T-cell (primary cell): ENCODE measurements around the gene PLEKHG5. TPM values are rescaled to one million over a fixed set of nuclear protein-coding genes. Genes with fewer than 3 reads are reported as not detected.
"Not testable (repeated sequence)": the region's sequence is repeated elsewhere in the genome, so short reads cannot be mapped to it uniquely, and the experiment has no call there.

Experiments used
- ATAC-seq, 4 experiments: fragments of 200-7000 bp in 3 of 4; fragments of 150-1000 bp in 1 of 4; cut with Tn5 transposase; replicated peaks in 1 of 4; 1 replicate in 3 of 4; 2 replicates in 1 of 4; pipeline ENCODE4 v1.10.0; 2021; ENCODE audit warnings: moderate library complexity in 3 of 4, mild to moderate bottlenecking in 2 of 4, moderate number of reproducible peaks in 1 of 4
- CTCF ChIA-PET, 2 donors: fragments of 300-600 bp; sonication (Branson Sonifier 250); formaldehyde crosslinking; loops; one replicate each; lab custom pipeline; 2022; ENCODE audit warnings: antibody characterized with exemption in 2 of 2; lab: Charles Lee
- POLR2A ChIA-PET, 2 donors: fragments of 300-600 bp; sonication (Branson Sonifier 250); formaldehyde crosslinking; loops; one replicate each; lab custom pipeline; 2022; ENCODE audit warnings: antibody characterized with exemption in 2 of 2; lab: Charles Lee
- DNase-seq, 35 experiments: peaks; one replicate each; pipeline versions ENCODE4 v3.0.0 to v3.0.0-alpha.2; 2013 to 2023
- H3K27ac ChIP-seq: one replicate; pipeline ENCODE4 v1.5.1; 2013; ENCODE audit warnings: low read length
- H3K27me3 ChIP-seq, 2 experiments: replicated peaks in 1 of 2; 1 replicate in 1 of 2; 2 replicates in 1 of 2; pipeline versions ENCODE4 v1.6.1 to v1.7.0; 2013; ENCODE audit warnings: low read length in 1 of 2, mixed read lengths in 1 of 2; ENCODE audit not compliant: control insufficient read depth in 2 of 2, insufficient read depth in 2 of 2; ENCODE audit errors: extremely low read depth in 1 of 2
- H3K36me3 ChIP-seq, 2 donors: 1 replicate in 1 of 2; 2 replicates in 1 of 2; pipeline versions ENCODE4 v1.6.1 to v1.7.0; 2013; ENCODE audit warnings: low read length in 1 of 2; ENCODE audit not compliant: control insufficient read depth in 2 of 2, insufficient read depth in 1 of 2; ENCODE audit errors: extremely low read depth in 1 of 2
- H3K4me1 ChIP-seq, 2 experiments: 1 replicate in 1 of 2; 2 replicates in 1 of 2; pipeline versions ENCODE4 v1.6.1 to v1.7.0; 2013; ENCODE audit warnings: low read length in 2 of 2, mixed read lengths in 1 of 2; ENCODE audit not compliant: insufficient read depth in 2 of 2, control insufficient read depth in 1 of 2; ENCODE audit errors: extremely low read depth in 1 of 2
- H3K4me3 ChIP-seq, 2 donors: 1 replicate in 1 of 2; 2 replicates in 1 of 2; pipeline versions ENCODE4 v1.5.1 to v1.7.0; 2013; ENCODE audit warnings: mild to moderate bottlenecking in 2 of 2, low read length in 1 of 2, moderate library complexity in 1 of 2; ENCODE audit not compliant: control insufficient read depth in 1 of 2; ENCODE audit errors: extremely low read depth in 1 of 2
- H3K9me3 ChIP-seq: 2 replicates; pipeline ENCODE4 v1.7.0; 2013
- H3K27ac Mint-ChIP-seq, 2 donors: one replicate each; pipeline ENCODE4 v1.8.0; 2020 to 2021; ENCODE audit warnings: mild to moderate bottlenecking in 2 of 2, mixed read lengths in 2 of 2
- H3K27me3 Mint-ChIP-seq, 2 donors: one replicate each; pipeline ENCODE4 v1.8.0; 2021 to 2022; ENCODE audit warnings: mixed read lengths in 2 of 2
- H3K36me3 Mint-ChIP-seq: one replicate; pipeline ENCODE4 v1.8.0; 2021; ENCODE audit warnings: mixed read lengths
- H3K4me1 Mint-ChIP-seq, 3 donors: one replicate each; pipeline ENCODE4 v1.8.0; 2020 to 2022; ENCODE audit warnings: mixed read lengths in 3 of 3, mild to moderate bottlenecking in 1 of 3
- H3K4me3 Mint-ChIP-seq, 3 donors: one replicate each; pipeline ENCODE4 v1.8.0; 2020 to 2022; ENCODE audit warnings: mild to moderate bottlenecking in 3 of 3, mixed read lengths in 3 of 3, moderate library complexity in 3 of 3
- H3K9me3 Mint-ChIP-seq, 3 donors: one replicate each; pipeline ENCODE4 v1.8.0; 2020 to 2022; ENCODE audit warnings: mixed read lengths in 3 of 3
- WGBS: methylation state at CpG from one replicate; pipeline ENCODE4 v1.1.5; 2013; ENCODE audit warnings: missing lambda C conversion rate; ENCODE audit not compliant: insufficient coverage; 5-methylcytosine and 5-hydroxymethylcytosine counted together
- total RNA-seq, 35 experiments: library from RNA in 6 of 35; stranded (reverse) in 6 of 35; fragments of 120-200 nt in 1 of 35; gene quantifications; one replicate each; pipeline versions ENCODE4 v1.2.1 to v1.2.4 and lab custom pipeline; 2013 to 2026

The PLEKHG5 gene
- total RNA-seq, 5 donors from 2014 or later (not counting 1 experiment from before 2014, with no cell fraction given): 7.1 to 18.2 (median 8.4) TPM

- H3K27me3 ChIP-seq: peaks cover 0 to 26% of the 10 kb centered on the region in 2 experiments
- H3K36me3 ChIP-seq: no peaks in the 10 kb centered on the region
- Mint-ChIP-seq H3K36me3 (no peaks in the 10 kb centered on the region), H3K27ac (peak overlapping the region; percentile 22 to 66), H3K4me1 (peaks cover 29 to 45% (median 33%) of the 10 kb centered on the region in 3 donors), H3K27me3 (no peaks in the 10 kb centered on the region), H3K9me3 (no peaks in the 10 kb centered on the region), H3K4me3 (peak overlapping the region; percentile 56 to 66 (median 59))
- H3K4me3 ChIP-seq: no peak overlapping the region
- no peaks in the 10 kb centered on the region for H3K9me3 ChIP-seq
- no peak for DNase-seq
- H3K27ac ChIP-seq: no peak overlapping the region
- ChIA-PET CTCF (no interaction called here), POLR2A (no interaction called here)
- H3K4me1 ChIP-seq: peaks cover 2 to 58% of the 10 kb centered on the region in 2 experiments
- ATAC-seq: no peak
- WGBS: 86% methylated on average over 13 of the region's 14 CpGs
Observed at GRCh38 chr1:6495540-6496364, 4.3 kb upstream of the PLEKHG5 start.

- Histone ChIP-seq H3K27ac (no peak overlapping the region), H3K9me3 (no peaks in the 10 kb centered on the region), H3K36me3 (no peaks in the 10 kb centered on the region), H3K4me3 (no peak overlapping the region), H3K27me3 (peaks cover 0 to 27% of the 10 kb centered on the region in 2 experiments), H3K4me1 (peaks cover 2 to 65% of the 10 kb centered on the region in 2 experiments)
- Mint-ChIP-seq H3K36me3 (no peaks in the 10 kb centered on the region), H3K27me3 (no peaks in the 10 kb centered on the region), H3K4me3 (no peak overlapping the region), H3K27ac (peak overlapping the region in 1 of 2 donors; percentile 31), H3K9me3 (no peaks in the 10 kb centered on the region), H3K4me1 (peaks cover 29 to 45% (median 33%) of the 10 kb centered on the region in 3 donors)
- ChIA-PET CTCF (no interaction called here), POLR2A (interaction anchor here in 1 of 2 donors (0.6 kb wide), 1 partner anchor 67 kb away, joined by 3 read pairs; no protein-coding TSS in a partner anchor)
- ATAC-seq (peak in 1 of 4 experiments; percentile 24), DNase-seq (peak in 10 of 35 experiments; percentile 23 to 41 (median 28))
- WGBS: 49% methylated on average over 4 of the region's 13 CpGs
Observed at GRCh38 chr1:6495041-6495441, 3.6 kb upstream of the PLEKHG5 start.

GRCh38 chr1:6494627-6495026 is 3.2 kb upstream of the PLEKHG5 start:
- POLR2A ChIA-PET: interaction anchor here in 1 of 2 donors (0.6 kb wide), 1 partner anchor 68 kb away, joined by 3 read pairs; no protein-coding TSS in a partner anchor
- H3K27ac Mint-ChIP-seq: peak overlapping the region in 1 of 2 donors; percentile 31
- CTCF ChIA-PET: no interaction called here

GRCh38 chr1:6493834-6494223 is 2.4 kb upstream of the PLEKHG5 start:
- H3K9me3 Mint-ChIP-seq, H3K36me3 ChIP-seq, H3K27ac ChIP-seq, H3K4me3 ChIP-seq, DNase-seq, H3K9me3 ChIP-seq, CTCF ChIA-PET, H3K36me3 Mint-ChIP-seq, H3K27ac Mint-ChIP-seq, POLR2A ChIA-PET, H3K4me3 Mint-ChIP-seq, H3K27me3 Mint-ChIP-seq, ATAC-seq: not testable (repeated sequence)
- WGBS: no CpG with 5 or more reads among the region's 4 CpGs
- peaks cover 29 to 43% (median 33%) of the 10 kb centered on the region in 3 donors for H3K4me1 Mint-ChIP-seq
- peaks cover 0 to 31% of the 10 kb centered on the region in 2 experiments for H3K27me3 ChIP-seq
- H3K4me1 ChIP-seq: peaks cover 2 to 71% of the 10 kb centered on the region in 2 experiments

More at GRCh38 chr1:6494627-6495026, 3.2 kb upstream of the PLEKHG5 start:
- H3K4me1 Mint-ChIP-seq: peaks cover 29 to 45% (median 33%) of the 10 kb centered on the region in 3 donors
- WGBS: 93% methylated on average over 4 of the region's 4 CpGs
- H3K27me3 Mint-ChIP-seq: no peaks in the 10 kb centered on the region
- no peaks in the 10 kb centered on the region for H3K9me3 Mint-ChIP-seq
- Histone ChIP-seq H3K27me3 (peaks cover 0 to 29% of the 10 kb centered on the region in 2 experiments), H3K27ac (no peak overlapping the region), H3K9me3 (no peaks in the 10 kb centered on the region), H3K4me1 (peaks cover 2 to 69% of the 10 kb centered on the region in 2 experiments), H3K36me3 (no peaks in the 10 kb centered on the region), H3K4me3 (no peak overlapping the region)
- no peaks in the 10 kb centered on the region for H3K36me3 Mint-ChIP-seq
- H3K4me3 Mint-ChIP-seq: no peak overlapping the region
- ATAC-seq (no peak), DNase-seq (no peak)

DNA sequence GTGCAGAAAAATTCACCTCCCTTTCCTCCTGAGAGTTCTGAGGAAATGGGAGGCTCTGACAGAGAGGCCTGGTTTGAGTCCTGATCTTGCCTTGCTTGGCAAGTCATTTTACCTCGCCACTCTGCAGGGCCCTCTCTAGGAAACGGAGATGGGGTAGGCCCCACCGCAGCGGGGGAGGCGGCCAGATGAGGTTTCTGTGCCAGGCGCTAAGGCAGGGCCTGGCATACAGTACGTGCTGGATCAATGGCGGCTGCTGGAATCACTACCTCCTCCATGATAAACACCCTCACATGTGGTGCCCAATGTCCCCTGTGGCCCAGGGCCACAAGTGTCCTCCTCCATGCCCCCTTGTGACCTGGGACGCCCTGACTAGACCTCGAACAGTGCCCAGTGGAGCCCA is 499 bp upstream of the PLEKHG5 start:
- no peaks in the 10 kb centered on the region for H3K36me3 Mint-ChIP-seq
- POLR2A ChIA-PET: interaction anchor here in 1 of 2 donors (0.5 kb wide), 1 partner anchor 33 kb away, joined by 4 read pairs; no protein-coding TSS in a partner anchor
- H3K4me3 Mint-ChIP-seq: peak overlapping the region; percentile 67 to 81 (median 71)
- Histone ChIP-seq H3K4me1 (peaks cover 2 to 56% of the 10 kb centered on the region in 2 experiments), H3K36me3 (no peaks in the 10 kb centered on the region), H3K27ac (no peak overlapping the region), H3K9me3 (no peaks in the 10 kb centered on the region), H3K27me3 (peaks cover 0 to 32% of the 10 kb centered on the region in 2 experiments), H3K4me3 (no peak overlapping the region)
- H3K9me3 Mint-ChIP-seq: no peaks in the 10 kb centered on the region
- peak overlapping the region; percentile 72 to 83 for H3K27ac Mint-ChIP-seq
- H3K27me3 Mint-ChIP-seq: peaks cover 3 to 5% of the 10 kb centered on the region in 2 donors
- 82% methylated on average over 5 of the region's 10 CpGs for WGBS
- no peak for ATAC-seq
- CTCF ChIA-PET: interaction anchor here in 1 of 2 donors (0.5 to 1.5 kb wide), 2 partner anchors 10 to 153 kb away, joined by 3 to 5 read pairs; no protein-coding TSS in a partner anchor
- peaks cover 20 to 36% (median 24%) of the 10 kb centered on the region in 3 donors for H3K4me1 Mint-ChIP-seq
- DNase-seq: no peak

- ATAC-seq (no peak), DNase-seq (no peak)
- Histone ChIP-seq H3K4me1 (peaks cover 2 to 56% of the 10 kb centered on the region in 2 experiments), H3K27me3 (peaks cover 0 to 39% of the 10 kb centered on the region in 2 experiments), H3K36me3 (no peaks in the 10 kb centered on the region), H3K27ac (peak overlapping the region; percentile 56), H3K4me3 (peak overlapping the region; percentile 68 to 84), H3K9me3 (no peaks in the 10 kb centered on the region)
- Mint-ChIP-seq H3K36me3 (no peaks in the 10 kb centered on the region), H3K27me3 (peaks cover 9 to 12% of the 10 kb centered on the region in 2 donors), H3K9me3 (no peaks in the 10 kb centered on the region), H3K4me1 (peaks cover 23 to 37% (median 28%) of the 10 kb centered on the region in 3 donors), H3K27ac (peak overlapping the region; percentile 72 to 83), H3K4me3 (peak overlapping the region; percentile 67 to 81 (median 71))
- 52% methylated on average over 5 of the region's 6 CpGs for WGBS
- ChIA-PET POLR2A (interaction anchor here in 1 of 2 donors (0.6 kb wide), 1 partner anchor 45 kb away, joined by 3 read pairs; no protein-coding TSS in a partner anchor), CTCF (interaction anchor here (1.1 to 1.5 kb wide), 3 partner anchors 31 to 154 kb away, joined by 3 to 5 read pairs (median 5); no protein-coding TSS in a partner anchor)
Observed at GRCh38 chr1:6491081-6491449, 402 bp downstream of the PLEKHG5 start.
